ENCODE data around the gene KCNJ1.

KCNJ1 gene

DNA sequence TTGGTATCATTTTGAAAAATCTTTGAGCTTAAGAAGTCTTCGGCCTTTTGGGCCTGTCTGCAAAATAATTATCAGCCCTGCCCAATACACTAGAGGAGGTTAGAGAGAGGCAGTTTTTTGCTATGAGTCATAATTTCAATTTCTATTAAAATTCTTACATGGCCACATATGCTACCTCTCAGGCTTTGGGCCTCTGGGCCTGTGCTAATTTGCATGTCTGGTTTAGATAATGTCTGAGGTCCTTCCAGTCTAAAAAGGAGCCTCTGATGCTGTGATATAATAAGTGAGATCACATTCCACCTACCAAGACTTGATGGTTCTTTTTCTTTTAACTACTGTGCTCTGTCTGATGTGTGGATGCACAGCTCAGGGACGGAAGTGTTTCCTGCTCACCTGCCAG is 70.8 kb downstream of the KCNJ1 start:
- Histone ChIP-seq H3K4me1 (ENCODE audit: control insufficient read depth in 5 of 5, insufficient read depth in 5 of 5, low read length in 5 of 5) (peaks cover 0 to 2% (median 0%) of the 10 kb centered on the region in 5 donors), H3K9ac (ENCODE audit: low read length in 5 of 5) (no peak overlapping the region), H3K9me3 (ENCODE audit: control insufficient read depth in 5 of 5, low read length in 5 of 5) (no peaks in the 10 kb centered on the region), H3K27me3 (ENCODE audit: control insufficient read depth in 5 of 5, insufficient read depth in 4 of 5, low read length in 5 of 5) (no peaks in the 10 kb centered on the region), H3K36me3 (ENCODE audit: control insufficient read depth in 5 of 5, insufficient read depth in 5 of 5, low read length in 5 of 5) (peaks cover 3 to 61% (median 23%) of the 10 kb centered on the region in 5 donors), H3K27ac (ENCODE audit: low read depth, low read length) (no peak overlapping the region), H3K4me3 (ENCODE audit: low read depth in 1 of 5, low read length in 5 of 5) (no peak overlapping the region)

DNA sequence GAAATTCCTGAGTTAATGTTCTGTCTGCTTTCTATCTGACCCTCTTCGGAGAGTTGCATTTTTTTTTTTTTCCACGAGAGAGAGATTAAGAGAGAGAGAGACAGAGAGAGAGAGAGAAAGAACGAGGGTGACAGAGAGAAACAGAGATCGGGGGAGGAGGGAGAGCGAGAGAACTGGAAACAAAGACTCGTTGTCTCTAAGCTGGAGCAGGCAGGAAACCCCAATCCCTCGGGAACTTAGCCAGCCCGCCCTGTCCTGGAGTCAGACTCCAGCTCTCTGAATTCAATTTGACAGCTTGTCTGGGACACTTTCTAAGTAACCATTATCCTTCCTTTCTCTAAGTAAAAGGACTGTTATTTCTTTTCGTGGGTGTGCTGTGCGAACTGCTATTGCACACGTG is 76.9 kb downstream of the KCNJ1 start:
- Histone ChIP-seq H3K27ac (ENCODE audit: low read depth, low read length) (no peak overlapping the region), H3K27me3 (ENCODE audit: control insufficient read depth in 5 of 5, insufficient read depth in 4 of 5, low read length in 5 of 5) (no peaks in the 10 kb centered on the region), H3K4me3 (ENCODE audit: low read depth in 1 of 5, low read length in 5 of 5) (no peak overlapping the region), H3K9ac (ENCODE audit: low read length in 5 of 5) (no peak overlapping the region), H3K36me3 (ENCODE audit: control insufficient read depth in 5 of 5, insufficient read depth in 5 of 5, low read length in 5 of 5) (peaks cover 3 to 50% (median 18%) of the 10 kb centered on the region in 5 donors), H3K9me3 (ENCODE audit: control insufficient read depth in 5 of 5, low read length in 5 of 5) (no peaks in the 10 kb centered on the region), H3K4me1 (ENCODE audit: control insufficient read depth in 5 of 5, insufficient read depth in 5 of 5, low read length in 5 of 5) (peaks cover 0 to 21% (median 0%) of the 10 kb centered on the region in 5 donors)

- Histone ChIP-seq H3K4me1 (ENCODE audit: control insufficient read depth in 5 of 5, insufficient read depth in 5 of 5, low read length in 5 of 5) (peaks cover 0 to 22% (median 0%) of the 10 kb centered on the region in 5 donors), H3K27me3 (ENCODE audit: control insufficient read depth in 5 of 5, insufficient read depth in 4 of 5, low read length in 5 of 5) (no peaks in the 10 kb centered on the region), H3K9me3 (ENCODE audit: control insufficient read depth in 5 of 5, low read length in 5 of 5) (no peaks in the 10 kb centered on the region), H3K36me3 (ENCODE audit: control insufficient read depth in 5 of 5, insufficient read depth in 5 of 5, low read length in 5 of 5) (peaks cover 3 to 56% (median 19%) of the 10 kb centered on the region in 5 donors), H3K27ac (ENCODE audit: low read depth, low read length) (no peak overlapping the region), H3K9ac (ENCODE audit: low read length in 5 of 5) (no peak overlapping the region), H3K4me3 (ENCODE audit: low read depth in 1 of 5, low read length in 5 of 5) (no peak overlapping the region)
Observed at GRCh38 chr11:128789497-128790150, 77.5 kb downstream of the KCNJ1 start.

All from subcutaneous abdominal adipose tissue (tissue), 5 donors.